Measurements from ENCODE around the gene GSTM2. TPM values are rescaled to one million over a fixed set of nuclear protein-coding genes. Genes with fewer than 3 reads are reported as not detected.
"Not testable (repeated sequence)": the region's sequence is repeated elsewhere in the genome, so short reads cannot be mapped to it uniquely, and the experiment has no call there.

GSTM2 gene
- total RNA-seq, 1 donor from 2014 or later = 20.4 TPM

DNA sequence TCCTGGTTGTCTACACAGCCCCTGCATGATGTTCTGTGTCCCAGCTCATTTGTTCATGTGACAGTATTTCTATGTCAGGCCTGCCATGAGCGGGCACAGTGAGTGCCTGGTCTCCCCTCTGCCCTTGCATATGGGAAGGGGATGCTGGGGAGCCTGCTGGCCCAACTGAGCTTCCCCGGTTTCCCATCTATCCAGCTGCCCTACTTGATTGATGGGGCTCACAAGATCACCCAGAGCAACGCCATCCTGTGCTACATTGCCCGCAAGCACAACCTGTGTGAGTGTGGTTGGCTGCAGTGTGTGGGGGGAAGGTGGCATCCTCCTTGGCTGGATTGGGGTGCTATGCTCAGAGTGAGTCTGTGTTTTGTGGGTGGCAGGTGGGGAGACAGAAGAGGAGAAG is 10.5 kb upstream of the GSTM2 start:
- Mint-ChIP-seq H3K27ac (ENCODE audit: unreplicated experiment) (no peak overlapping the region), H3K4me3 (ENCODE audit: unreplicated experiment) (no peak overlapping the region), H3K4me1 (ENCODE audit: unreplicated experiment) (peaks cover 17% of the 10 kb centered on the region), H3K9me3 (ENCODE audit: unreplicated experiment) (no peaks in the 10 kb centered on the region), H3K36me3 (ENCODE audit: low read depth, unreplicated experiment) (peaks cover 5% of the 10 kb centered on the region), H3K27me3 (ENCODE audit: unreplicated experiment) (peaks cover 8% of the 10 kb centered on the region)
- DNase-seq (ENCODE audit: low spot score) = no peak
- TF ChIP-seq, protein P1, sequence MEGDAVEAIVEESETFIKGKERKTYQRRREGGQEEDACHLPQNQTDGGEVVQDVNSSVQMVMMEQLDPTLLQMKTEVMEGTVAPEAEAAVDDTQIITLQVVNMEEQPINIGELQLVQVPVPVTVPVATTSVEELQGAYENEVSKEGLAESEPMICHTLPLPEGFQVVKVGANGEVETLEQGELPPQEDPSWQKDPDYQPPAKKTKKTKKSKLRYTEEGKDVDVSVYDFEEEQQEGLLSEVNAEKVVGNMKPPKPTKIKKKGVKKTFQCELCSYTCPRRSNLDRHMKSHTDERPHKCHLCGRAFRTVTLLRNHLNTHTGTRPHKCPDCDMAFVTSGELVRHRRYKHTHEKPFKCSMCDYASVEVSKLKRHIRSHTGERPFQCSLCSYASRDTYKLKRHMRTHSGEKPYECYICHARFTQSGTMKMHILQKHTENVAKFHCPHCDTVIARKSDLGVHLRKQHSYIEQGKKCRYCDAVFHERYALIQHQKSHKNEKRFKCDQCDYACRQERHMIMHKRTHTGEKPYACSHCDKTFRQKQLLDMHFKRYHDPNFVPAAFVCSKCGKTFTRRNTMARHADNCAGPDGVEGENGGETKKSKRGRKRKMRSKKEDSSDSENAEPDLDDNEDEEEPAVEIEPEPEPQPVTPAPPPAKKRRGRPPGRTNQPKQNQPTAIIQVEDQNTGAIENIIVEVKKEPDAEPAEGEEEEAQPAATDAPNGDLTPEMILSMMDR (IDR thresholded peaks at IDR 0.05; ENCODE audit: unreplicated experiment) = no peak

DNA sequence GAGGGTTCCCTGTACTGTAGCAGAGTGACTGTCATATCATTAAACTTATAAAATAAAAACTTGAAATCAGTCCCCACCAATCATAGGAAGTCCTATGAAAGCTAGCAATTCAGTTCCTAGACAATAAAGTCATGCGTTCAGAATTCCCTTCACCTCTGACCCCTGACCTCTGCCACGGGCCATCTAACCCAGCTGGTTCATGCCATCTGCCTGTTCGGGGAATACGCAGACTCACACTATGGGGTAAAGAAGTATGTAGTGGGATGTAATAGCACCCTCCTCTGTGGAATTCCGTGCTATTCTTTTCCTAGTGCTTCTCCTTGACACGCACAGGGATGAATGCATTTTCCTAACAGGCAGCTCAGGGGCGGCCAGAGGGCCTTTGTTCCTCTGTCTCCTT is 9.9 kb upstream of the GSTM2 start:
- peaks cover 5% of the 10 kb centered on the region for H3K36me3 Mint-ChIP-seq (ENCODE audit: low read depth, unreplicated experiment)
- peaks cover 8% of the 10 kb centered on the region for H3K27me3 Mint-ChIP-seq (ENCODE audit: unreplicated experiment)
- no peaks in the 10 kb centered on the region for H3K9me3 Mint-ChIP-seq (ENCODE audit: unreplicated experiment)
- TF ChIP-seq, protein P1 (IDR thresholded peaks at IDR 0.05; ENCODE audit: unreplicated experiment) = no peak
- H3K4me1 Mint-ChIP-seq (ENCODE audit: unreplicated experiment) = peaks cover 17% of the 10 kb centered on the region
- DNase-seq (ENCODE audit: low spot score) = no peak
- no peak overlapping the region for H3K27ac Mint-ChIP-seq (ENCODE audit: unreplicated experiment)
- no peak overlapping the region for H3K4me3 Mint-ChIP-seq (ENCODE audit: unreplicated experiment)

DNA sequence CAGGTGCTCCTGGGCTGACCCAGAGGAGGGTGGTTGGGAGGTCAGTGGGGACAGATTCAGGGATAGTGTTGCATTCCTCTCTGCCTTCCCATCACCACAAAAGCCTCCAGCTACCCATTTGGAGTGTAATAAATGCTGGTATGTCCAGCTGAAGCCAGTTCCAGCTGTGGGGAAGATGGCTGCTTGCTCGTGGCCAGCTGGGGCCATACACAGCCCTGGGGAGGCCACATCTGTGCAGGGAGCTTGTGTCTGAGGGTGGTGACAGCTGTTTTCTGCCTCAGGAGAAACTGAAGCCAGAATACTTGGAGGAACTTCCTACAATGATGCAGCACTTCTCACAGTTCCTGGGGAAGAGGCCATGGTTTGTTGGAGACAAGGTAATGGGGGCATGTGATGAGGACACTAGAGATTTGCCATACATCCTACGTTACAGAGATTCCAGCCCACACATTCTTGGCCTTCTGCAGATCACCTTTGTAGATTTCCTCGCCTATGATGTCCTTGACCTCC is 9.3 kb upstream of the GSTM2 start:
- no peaks in the 10 kb centered on the region for H3K9me3 Mint-ChIP-seq (ENCODE audit: unreplicated experiment)
- peaks cover 8% of the 10 kb centered on the region for H3K27me3 Mint-ChIP-seq (ENCODE audit: unreplicated experiment)
- TF ChIP-seq, protein P1 (IDR thresholded peaks at IDR 0.05; ENCODE audit: unreplicated experiment) = no peak
- H3K4me3 Mint-ChIP-seq (ENCODE audit: unreplicated experiment) = peak overlapping the region; percentile 5
- H3K36me3 Mint-ChIP-seq (ENCODE audit: low read depth, unreplicated experiment) = peaks cover 5% of the 10 kb centered on the region
- no peak for DNase-seq (ENCODE audit: low spot score)
- H3K27ac Mint-ChIP-seq (ENCODE audit: unreplicated experiment) = peak overlapping the region; percentile 18
- peaks cover 17% of the 10 kb centered on the region for H3K4me1 Mint-ChIP-seq (ENCODE audit: unreplicated experiment)

DNA sequence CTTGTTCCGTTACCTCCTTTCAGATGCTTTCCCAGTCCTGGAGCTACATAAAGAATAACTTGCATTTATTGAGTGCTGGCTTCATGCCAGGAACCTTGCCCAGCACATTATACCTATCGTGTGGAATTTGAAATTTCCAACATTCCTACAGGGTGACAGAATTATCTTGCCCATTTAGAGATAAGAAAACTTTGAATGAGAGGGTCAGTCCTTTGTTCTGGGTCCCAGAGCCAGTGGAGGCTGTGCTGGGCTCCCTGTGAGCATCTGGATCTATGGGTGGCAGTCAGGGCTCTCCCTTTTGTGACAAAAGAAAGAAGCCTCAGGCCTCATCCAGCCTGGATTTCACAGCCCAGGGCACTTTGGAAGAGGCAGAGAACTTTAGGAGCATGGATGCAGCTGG is 8.7 kb upstream of the GSTM2 start:
- Mint-ChIP-seq H3K4me3 (ENCODE audit: unreplicated experiment) (peak overlapping the region; percentile 5), H3K27me3 (ENCODE audit: unreplicated experiment) (peaks cover 8% of the 10 kb centered on the region), H3K27ac (ENCODE audit: unreplicated experiment) (no peak overlapping the region), H3K9me3 (ENCODE audit: unreplicated experiment) (no peaks in the 10 kb centered on the region), H3K36me3 (ENCODE audit: low read depth, unreplicated experiment) (peaks cover 5% of the 10 kb centered on the region), H3K4me1 (ENCODE audit: unreplicated experiment) (peaks cover 17% of the 10 kb centered on the region)
- TF ChIP-seq, protein P1 (IDR thresholded peaks at IDR 0.05; ENCODE audit: unreplicated experiment) = no peak
- DNase-seq (ENCODE audit: low spot score) = no peak

DNA sequence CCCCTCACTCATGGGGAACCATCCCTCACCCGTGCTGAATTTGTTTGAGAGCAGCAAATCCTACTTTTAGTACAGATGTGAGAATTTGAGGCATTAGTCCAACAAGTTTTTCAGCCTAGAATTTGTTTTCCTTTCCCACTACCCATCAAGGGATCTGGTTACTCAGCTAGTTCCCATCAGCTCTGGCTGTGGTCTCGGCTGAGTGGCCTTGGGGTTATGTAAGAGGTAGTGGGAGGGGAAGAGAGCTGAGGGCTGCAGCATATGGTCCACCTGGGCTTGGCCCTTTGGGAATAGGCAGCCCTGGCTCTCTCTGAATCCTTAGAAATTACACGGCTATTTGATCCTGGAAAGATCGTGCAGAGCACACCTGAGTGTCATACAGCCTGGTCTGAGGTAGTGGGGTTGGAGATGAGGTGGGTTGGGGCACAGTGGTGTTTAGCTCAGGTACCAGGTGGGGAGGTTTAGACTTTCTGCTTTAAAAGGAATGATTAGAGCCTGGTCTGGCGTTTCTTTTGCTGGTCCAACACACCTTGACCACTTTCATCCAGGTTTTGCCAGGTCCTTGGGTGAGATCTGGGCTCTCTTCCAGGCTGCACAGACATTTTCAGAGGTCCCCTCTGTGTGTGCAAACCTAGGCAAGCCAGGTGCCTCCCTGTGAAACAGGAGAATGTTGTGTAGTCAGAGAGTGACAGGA is 7.7 kb upstream of the GSTM2 start:
- Mint-ChIP-seq H3K4me1 (ENCODE audit: unreplicated experiment) (peaks cover 13% of the 10 kb centered on the region), H3K36me3 (ENCODE audit: low read depth, unreplicated experiment) (peaks cover 5% of the 10 kb centered on the region), H3K27me3 (ENCODE audit: unreplicated experiment) (peaks cover 8% of the 10 kb centered on the region), H3K9me3 (ENCODE audit: unreplicated experiment) (no peaks in the 10 kb centered on the region), H3K4me3 (ENCODE audit: unreplicated experiment) (no peak overlapping the region), H3K27ac (ENCODE audit: unreplicated experiment) (no peak overlapping the region)
- TF ChIP-seq, protein P1 (IDR thresholded peaks at IDR 0.05; ENCODE audit: unreplicated experiment) = no peak
- no peak for DNase-seq (ENCODE audit: low spot score)

DNA sequence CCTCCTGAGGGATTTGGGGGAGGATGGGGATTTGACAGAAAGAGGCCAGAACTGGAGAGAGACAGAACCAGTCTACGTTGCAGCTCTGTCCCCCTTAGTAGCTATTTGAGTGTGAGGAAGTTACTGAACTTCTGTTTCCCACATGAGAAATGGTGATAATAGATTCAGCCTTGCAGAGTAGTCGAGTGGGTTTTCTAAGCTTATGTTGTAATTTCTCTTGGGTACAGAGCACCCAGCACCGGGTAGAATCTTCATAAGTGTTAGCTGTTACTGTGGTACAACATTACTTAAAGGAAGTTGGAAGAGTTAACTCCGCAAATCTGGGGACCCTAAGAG is 7.2 kb upstream of the GSTM2 start:
- H3K27ac Mint-ChIP-seq (ENCODE audit: unreplicated experiment); H3K27me3 Mint-ChIP-seq (ENCODE audit: unreplicated experiment); DNase-seq (ENCODE audit: low spot score); H3K36me3 Mint-ChIP-seq (ENCODE audit: low read depth, unreplicated experiment); H3K4me3 Mint-ChIP-seq (ENCODE audit: unreplicated experiment); H3K9me3 Mint-ChIP-seq (ENCODE audit: unreplicated experiment): not testable (repeated sequence)
- H3K4me1 Mint-ChIP-seq (ENCODE audit: unreplicated experiment) = peaks cover 13% of the 10 kb centered on the region
